ENCODE measurements around the gene ANKRD53.
"Not testable (repeated sequence)": the region's sequence is repeated elsewhere in the genome, so short reads cannot be mapped to it uniquely, and the experiment has no call there.

The ANKRD53 gene

GRCh38 chr2:71004857-71005256 is 26.4 kb downstream of the ANKRD53 start:
- no peak for DNase-seq (ENCODE audit: low read depth)
- TF ChIP-seq CTCF (conservative IDR thresholded peaks at IDR 0.05; ENCODE audit: low read depth, low read length) = no peak
- no peak overlapping the region for H3K4me3 ChIP-seq (ENCODE audit: low read length)

- DNase-seq (ENCODE audit: low read depth) = no peak
- H3K4me3 ChIP-seq (ENCODE audit: low read length) = no peak overlapping the region
- no peak for TF ChIP-seq CTCF (conservative IDR thresholded peaks at IDR 0.05; ENCODE audit: low read depth, low read length)
These were observed 27.1 kb downstream of the ANKRD53 start for GRCh38 chr2:71005271-71006202.

GRCh38 chr2:71006323-71006722 is 27.9 kb downstream of the ANKRD53 start:
- no peak for DNase-seq (ENCODE audit: low read depth)
- H3K4me3 ChIP-seq (ENCODE audit: low read length) = no peak overlapping the region
- no peak for TF ChIP-seq CTCF (conservative IDR thresholded peaks at IDR 0.05; ENCODE audit: low read depth, low read length)

- no peak for DNase-seq (ENCODE audit: low read depth)
- TF ChIP-seq CTCF (conservative IDR thresholded peaks at IDR 0.05; ENCODE audit: low read depth, low read length) = peak; percentile 29
- no peak overlapping the region for H3K4me3 ChIP-seq (ENCODE audit: low read length)
These were observed 28.7 kb downstream of the ANKRD53 start for GRCh38 chr2:71006955-71007799.

- no peak for TF ChIP-seq CTCF (conservative IDR thresholded peaks at IDR 0.05; ENCODE audit: low read depth, low read length)
- no peak overlapping the region for H3K4me3 ChIP-seq (ENCODE audit: low read length)
- peak; percentile 26 for DNase-seq (ENCODE audit: low read depth)
These were observed 29.9 kb downstream of the ANKRD53 start for GRCh38 chr2:71008342-71008741.

- DNase-seq (ENCODE audit: low read depth) = not testable (repeated sequence)
These were observed 33.4 kb downstream of the ANKRD53 start for GRCh38 chr2:71011786-71012185.

GRCh38 chr2:71018625-71019024 is 40.2 kb downstream of the ANKRD53 start:
- no peak for DNase-seq (ENCODE audit: low read depth)
- TF ChIP-seq CTCF (conservative IDR thresholded peaks at IDR 0.05; ENCODE audit: low read depth, low read length) = no peak
- H3K4me3 ChIP-seq (ENCODE audit: low read length) = no peak overlapping the region

More at GRCh38 chr2:71011786-71012185, 33.4 kb downstream of the ANKRD53 start:
- H3K4me3 ChIP-seq (ENCODE audit: low read length) = not testable (repeated sequence)

GRCh38 chr2:71019989-71020388 is 41.6 kb downstream of the ANKRD53 start:
- H3K4me3 ChIP-seq (ENCODE audit: low read length) = not testable (repeated sequence)

GRCh38 chr2:71021394-71021793 is 43.0 kb downstream of the ANKRD53 start:
- H3K4me3 ChIP-seq (ENCODE audit: low read length); DNase-seq (ENCODE audit: low read depth): not testable (repeated sequence)

More at GRCh38 chr2:71019989-71020388, 41.6 kb downstream of the ANKRD53 start:
- DNase-seq (ENCODE audit: low read depth) = not testable (repeated sequence)

GRCh38 chr2:71023553-71024243 is 45.3 kb downstream of the ANKRD53 start:
- DNase-seq (ENCODE audit: low read depth); H3K4me3 ChIP-seq (ENCODE audit: low read length): not testable (repeated sequence)

All from retinal pigment epithelial cell (primary cell).